NCI-H526 (cell line): ENCODE measurements around the gene HOXB6.

Experiments
- DNase-seq, 2 experiments: peaks; one replicate each; lab custom pipeline; 2025; lab: John Stamatoyannopoulos, UW

The HOXB6 gene

DNA sequence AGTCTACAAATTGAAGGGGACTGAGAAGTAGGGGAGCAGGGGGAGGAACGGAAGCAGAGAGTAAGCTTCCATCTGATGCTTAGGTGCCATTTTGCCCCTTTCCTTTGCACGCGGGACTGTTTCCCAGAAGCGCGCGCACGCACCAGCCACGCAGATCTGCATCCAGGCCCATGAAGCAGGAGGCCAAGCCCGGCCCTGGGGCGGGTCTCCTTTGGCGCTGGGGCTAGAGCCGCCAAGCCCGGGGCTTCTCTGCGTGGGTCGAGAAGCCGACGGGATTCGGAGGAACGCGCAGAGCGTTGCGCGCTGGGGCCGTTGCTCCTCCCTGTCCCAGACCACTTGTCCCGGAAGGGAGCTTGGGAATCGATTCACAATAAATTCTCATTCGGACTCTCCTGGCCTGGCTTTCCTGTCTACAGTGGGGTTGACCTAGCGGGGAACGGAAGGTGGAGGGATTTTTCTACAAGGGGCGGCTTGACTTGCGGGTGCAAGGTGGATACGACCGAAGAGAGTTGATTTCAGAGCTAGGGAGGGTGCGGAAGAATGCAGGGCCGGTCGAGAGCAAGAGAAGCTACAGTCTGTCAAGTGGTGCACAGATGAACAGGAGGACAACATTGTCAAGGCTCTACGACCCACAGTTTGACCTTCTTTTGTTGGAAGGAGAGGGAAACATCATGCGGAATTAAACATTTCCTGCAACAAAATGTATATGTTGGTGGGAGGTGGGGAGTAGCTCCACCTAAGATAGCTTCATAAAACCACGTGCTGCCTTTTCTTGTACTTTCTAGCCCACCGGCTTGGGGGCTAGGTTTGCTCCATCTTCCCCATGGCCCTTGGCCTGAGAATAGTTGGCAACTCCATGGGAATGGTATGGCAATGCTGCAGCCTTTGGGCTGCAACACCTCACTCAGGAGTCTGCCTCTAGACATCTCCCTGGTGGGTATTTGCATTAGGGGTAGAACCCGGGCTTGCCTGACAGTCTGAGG is 16.9 kb upstream of the HOXB6 start:
- no peak for DNase-seq

DNA sequence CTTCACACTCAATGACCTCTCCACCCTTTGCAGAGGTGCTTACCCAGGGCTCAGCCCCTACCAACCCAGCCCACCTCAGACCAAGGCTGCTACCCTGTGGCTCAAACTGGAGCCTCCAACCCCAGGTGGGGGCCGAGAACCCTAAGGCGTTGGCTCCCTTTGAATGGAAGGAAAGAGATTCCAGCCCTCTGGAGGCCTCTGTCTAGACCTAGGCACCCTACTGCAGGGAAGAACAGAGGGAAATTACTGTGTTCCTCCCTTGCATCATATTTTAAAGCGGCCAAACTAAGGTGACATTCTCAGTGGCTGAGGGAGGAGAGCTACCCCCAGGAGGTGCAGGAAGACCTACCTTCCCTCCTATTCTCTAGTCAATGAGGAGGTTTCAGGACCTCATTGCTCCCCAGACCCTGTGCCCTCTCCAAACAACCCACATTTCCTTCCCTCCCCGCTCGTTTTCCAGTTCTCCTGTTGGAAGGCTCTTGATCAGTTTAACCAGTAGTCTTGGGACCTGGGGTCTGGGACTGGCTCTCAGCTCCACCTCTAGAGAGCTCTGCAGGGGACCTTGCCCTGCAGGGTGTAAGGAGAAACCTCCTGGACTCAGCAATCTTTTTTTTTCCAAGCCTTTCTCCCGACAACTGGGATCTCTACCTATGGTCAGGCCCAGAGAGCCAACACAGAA is 15.8 kb upstream of the HOXB6 start:
- DNase-seq = no peak

DNA sequence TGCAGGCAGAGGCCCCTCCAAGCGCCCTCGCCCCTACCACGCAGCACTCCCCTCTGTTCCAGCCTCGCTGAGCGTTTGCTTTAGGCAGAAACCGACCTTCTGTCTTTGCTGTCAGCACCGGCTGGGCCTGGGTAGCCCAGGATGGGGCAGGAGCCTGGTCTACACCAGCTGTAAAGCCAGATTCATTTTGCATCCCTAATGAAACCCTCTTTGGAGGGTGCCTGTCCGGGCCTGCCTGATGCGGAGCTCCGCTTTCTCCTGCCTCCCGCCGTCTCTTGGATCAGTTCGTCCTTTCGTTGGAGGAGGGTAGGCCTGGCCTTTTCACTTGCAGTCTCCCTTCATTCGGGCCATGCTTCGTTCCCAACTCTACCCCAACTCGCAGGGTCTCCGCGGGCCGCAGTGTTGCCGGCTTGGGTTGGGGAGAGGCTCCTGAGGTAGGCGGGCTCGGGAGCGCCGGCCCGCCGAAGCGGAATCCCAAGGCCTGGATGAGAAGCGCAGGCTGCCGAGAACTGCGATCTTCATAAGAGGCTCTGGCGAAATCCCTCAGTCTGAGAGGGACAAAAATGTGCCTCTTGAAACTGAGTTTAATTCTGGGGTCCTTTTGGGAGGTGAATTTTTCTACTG is 15.2 kb upstream of the HOXB6 start:
- peak in 1 of 2 experiments; percentile 43 for DNase-seq

DNA sequence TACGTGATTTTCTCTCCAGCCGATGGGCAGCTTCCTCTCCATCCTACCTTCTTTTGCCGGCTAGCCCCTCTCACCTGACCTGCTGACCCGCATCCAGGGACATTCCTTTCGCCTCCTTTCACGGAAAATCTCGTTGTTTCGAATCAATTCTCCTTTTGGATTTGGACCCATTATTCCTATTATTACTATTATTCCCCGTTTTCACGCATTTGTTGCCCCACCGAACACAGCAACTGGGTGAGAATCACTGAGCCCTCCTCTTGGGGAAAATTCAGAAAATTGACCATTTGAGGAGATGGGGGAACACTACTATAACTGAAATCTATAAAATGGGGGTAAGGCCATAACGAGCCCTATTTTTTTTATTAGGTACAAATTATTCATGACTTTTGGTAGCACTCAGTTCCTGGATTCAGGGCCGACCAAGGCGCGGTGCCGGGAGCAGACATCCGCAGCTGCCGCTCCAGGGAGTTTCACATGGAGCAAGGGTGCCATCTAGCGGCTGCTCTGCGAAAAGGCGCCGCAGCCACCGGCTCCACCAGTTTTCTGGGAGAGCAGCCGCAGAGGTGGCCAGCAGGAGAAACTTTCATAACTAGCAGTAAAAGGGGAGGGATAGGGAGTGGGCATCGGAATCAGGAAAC is 13.6 kb upstream of the HOXB6 start:
- DNase-seq = peak; percentile 59 to 93

DNA sequence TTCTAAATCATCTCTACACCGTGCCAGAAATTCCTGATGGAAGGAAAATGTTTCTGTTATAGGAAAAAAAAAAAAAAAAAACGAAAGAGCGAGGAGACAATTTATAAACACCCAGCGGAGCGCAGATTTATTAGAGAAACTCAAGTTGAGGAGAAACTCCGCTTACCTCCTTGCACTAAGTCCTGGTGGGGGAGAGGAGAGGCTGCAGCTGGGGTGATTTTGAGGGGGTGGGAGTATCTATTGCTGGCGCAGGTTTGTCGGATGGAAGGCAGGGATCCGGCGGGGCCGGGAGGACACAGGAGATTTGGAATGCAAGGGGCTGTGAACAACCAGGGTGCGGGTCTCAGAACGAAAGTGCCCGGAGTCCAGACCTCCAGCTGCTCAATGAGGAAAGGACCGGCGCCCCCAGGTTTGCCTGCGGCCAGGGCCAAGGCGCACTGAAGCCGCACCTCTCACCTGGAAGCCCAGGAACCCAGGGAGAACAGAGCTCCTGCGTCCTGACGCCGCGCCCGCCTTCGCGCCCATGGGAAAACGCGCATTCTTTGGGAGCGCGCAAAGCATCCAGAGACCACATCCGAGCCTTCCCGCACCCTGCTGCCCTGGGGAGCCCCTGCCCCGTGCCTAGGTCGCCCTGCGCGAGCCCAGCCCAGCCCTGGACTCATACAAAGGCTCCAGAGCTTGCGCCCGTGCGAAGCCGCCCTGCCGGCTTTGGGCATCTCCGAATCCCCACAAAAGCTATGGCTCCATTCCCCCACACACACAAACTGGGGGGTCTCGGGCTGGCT is 12.9 kb upstream of the HOXB6 start:
- DNase-seq = peak in 1 of 2 experiments; percentile 43

DNA sequence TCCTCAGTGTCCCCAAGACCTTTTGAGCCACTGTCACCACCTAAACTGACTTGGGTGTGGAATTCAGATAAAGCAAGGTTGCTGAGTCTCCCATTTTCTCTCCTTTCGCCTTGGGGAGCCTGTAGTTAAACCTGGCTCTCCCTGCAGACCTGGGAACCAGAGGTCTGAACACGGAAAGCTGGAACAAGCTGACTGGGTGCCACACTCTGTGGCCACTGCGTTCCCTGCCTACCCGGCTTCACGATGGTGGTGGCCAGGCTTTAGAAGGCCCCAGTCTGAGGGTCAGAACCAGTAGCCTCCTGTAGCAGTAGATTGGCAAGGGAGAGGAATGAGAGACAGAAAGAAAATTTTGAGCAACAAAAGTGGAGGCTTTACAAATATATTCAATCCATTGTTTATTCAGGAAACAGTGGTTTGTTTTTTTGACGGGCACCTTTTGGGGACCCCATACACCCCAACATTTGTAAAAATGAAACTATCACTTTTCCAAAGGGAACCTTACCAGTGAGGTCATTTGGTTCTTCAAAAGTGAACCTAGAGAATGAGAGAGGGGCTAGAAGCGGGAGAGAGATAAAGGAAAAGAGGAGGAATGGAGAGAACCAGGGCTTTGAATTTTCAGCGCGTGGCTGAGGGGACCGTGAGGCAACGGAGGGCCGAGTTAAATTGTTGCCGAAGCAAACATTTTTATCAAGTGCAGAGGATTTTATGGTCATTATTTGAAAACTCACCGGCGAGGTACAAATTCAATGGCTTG is 12.1 kb upstream of the HOXB6 start:
- no peak for DNase-seq

DNA sequence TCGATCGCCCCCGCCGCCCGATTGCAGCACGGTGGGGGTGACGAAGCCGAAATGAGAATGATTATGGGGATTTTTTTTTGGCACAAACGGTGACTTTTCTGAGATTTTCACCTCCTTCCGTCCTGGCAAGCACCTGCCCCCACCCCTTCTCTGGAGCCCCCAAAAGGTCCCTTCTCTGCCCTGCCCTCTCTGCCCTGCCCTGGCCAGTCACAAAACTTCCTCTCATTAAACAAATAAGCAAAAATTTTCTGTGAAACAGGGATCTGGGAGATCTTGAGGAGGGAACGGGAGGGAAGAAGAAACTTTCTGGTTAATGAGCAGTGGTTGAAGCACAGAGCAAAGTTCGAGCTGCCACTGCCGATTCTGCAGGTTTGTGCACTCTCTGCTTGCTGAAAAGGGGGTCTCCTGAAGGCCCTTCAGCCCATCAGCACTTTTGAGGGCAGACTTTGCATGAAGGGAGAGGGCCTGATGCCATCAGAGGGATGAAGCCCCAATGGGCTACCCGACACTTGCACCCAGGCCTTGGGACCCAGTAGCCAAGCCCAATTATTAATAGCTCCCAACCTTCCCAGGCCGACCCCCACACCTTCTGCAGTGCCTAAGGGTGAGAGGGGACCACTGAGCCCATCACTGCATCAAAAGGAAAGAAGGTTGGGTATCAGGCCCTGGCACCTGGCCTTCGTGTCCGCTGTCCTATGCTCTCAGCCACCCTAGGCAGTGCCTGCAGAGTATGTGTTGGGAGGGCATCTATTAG is 11.4 kb upstream of the HOXB6 start:
- no peak for DNase-seq

DNA sequence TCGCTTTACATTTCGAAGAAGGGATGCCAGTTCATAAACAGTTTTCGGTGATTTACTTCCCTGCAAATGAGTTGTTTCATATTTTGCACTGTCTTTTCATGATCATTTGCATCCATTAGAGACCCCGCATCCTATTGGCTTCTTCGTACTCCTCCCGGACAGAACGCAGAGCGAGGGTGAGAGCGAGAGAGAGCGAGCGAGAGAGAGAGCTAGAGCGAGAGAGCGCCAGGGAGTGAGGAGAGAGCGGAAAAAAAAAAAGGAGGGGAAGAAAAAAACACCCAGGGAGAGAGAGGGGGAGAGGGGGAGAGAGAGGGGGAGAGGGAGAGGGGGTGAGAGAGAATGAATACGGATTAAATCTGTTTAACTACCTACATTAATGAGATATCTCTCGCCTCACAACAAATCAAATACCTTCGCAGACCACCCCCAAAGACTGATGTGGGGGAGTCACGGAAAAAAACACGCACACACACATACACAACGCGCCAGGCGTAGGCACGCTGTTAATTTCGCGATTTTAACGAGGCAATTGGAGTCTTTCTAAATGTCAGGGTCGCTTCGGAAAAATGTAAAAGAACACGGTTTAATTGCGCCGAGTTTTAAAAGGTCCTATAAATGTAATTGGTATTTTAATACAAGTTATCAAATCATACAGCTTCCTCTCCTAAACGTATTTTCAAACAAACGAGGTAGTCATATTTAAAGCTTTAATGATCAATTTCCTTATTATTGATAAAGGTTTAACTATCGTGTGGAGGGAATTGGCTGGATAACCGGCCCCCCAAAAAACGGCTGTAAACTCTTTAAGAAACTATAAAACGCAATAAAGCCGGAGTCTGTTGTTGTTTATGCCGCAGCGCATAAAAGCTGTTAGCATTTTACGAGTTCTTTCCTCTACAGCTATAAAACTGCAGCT is 10.5 kb upstream of the HOXB6 start, which contains the start of gene HOXB8:
TSS of gene HOXB8 (minus strand) at position 246 of the 916 bp plus-strand sequence. CDS start 588 bp downstream, outside the sequence.
- no peak for DNase-seq

DNA sequence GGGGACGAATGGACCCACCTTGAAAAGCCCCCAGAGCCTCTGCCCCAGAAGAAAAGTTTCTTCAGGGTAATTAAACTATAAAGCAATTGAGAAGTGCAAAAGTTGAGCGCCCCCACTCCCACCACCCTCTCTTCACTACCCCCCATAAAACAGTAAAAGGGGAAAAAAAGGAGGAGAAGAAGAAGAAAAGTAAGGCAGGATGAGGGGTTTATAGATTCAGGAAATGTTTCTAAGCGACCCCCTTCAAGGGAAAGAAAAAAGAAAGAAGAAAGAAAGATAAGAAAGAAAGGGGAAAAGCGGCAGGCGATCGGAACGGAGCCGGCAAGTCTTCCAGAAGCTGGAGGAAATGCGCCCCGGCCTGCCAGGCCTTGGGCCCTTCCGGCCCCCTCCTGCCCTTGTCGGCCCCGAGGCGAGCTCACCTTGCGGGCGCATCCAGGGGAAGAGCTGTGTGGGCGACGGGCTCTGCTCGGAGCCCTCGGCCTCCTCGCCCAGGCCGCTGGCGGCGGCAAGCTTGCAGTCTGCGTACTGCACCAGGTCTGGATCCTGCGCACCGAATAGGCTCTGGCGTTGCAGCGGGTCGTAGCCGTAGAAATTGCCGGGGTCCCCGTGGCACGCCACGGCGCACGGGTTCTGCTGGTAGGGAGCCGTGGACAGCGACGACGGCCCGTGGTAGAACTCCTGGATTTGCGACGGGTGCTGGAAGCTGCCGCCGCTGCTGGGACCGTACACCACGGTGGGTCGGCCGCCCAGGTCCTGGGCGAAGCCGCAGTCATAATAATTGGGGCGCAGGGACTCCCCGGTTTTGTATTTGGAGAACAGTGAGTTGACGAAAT is 9.3 kb upstream of the HOXB6 start:
- DNase-seq = peak in 1 of 2 experiments; percentile 79

DNA sequence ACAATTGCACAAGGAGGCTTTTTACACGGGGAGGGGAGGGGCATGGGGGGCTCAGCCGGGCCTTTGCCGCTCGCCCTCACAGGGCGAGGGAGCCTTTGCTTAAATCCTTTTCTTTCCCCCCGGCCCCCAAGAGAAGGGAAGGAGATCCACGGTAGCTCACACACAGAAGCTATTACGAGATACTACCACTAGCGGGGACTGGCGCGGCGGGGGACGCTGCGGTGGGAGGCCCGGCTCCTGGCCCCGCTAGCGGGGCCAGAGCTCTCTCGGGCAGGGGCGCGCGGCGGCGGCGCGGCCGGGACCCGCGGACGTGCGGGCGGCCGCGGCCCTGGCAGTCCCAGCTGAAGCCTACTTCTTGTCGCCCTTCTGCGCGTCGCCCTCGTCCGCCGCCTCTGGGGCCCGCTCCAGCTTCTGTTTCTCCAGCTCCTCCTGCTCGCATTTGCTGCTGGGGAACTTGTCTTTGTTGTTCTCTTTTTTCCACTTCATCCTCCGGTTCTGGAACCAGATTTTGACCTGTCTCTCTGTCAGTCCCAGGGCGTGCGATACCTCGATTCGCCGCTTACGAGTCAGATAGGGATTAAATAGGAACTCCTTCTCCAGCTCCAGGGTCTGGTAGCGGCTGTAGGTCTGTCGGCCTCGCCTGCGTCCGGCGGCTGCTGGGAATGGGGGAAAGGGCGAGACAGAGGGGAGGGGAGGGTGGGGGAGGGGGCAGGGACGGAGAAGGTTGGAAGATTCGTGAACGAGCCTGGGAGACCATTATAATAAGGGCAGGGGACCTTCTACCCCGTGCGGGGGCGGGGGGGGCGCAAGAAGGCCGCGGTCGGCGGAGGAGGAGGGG is 8.3 kb upstream of the HOXB6 start:
- DNase-seq = peak in 1 of 2 experiments; percentile 74

DNA sequence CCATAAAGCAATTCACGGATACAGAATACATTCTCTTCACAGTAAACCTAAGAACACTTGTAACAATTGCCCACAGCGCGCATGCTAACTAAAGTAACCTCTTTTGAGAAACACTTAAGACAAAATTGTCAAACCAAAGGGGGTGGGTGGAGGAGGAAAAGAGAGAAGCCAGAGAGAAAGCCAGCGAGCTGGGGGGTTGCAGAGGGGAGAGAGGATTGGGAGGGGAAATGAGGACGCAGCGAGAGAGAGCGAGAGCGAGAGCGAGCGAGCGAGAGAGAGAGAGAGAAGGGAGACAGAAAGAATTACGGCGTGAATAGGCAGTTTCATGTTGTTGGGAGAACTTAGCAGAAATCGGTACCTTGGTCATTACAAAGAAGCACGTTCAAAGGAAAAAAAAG is 7.7 kb upstream of the HOXB6 start:
- DNase-seq = peak in 1 of 2 experiments; percentile 49

DNA sequence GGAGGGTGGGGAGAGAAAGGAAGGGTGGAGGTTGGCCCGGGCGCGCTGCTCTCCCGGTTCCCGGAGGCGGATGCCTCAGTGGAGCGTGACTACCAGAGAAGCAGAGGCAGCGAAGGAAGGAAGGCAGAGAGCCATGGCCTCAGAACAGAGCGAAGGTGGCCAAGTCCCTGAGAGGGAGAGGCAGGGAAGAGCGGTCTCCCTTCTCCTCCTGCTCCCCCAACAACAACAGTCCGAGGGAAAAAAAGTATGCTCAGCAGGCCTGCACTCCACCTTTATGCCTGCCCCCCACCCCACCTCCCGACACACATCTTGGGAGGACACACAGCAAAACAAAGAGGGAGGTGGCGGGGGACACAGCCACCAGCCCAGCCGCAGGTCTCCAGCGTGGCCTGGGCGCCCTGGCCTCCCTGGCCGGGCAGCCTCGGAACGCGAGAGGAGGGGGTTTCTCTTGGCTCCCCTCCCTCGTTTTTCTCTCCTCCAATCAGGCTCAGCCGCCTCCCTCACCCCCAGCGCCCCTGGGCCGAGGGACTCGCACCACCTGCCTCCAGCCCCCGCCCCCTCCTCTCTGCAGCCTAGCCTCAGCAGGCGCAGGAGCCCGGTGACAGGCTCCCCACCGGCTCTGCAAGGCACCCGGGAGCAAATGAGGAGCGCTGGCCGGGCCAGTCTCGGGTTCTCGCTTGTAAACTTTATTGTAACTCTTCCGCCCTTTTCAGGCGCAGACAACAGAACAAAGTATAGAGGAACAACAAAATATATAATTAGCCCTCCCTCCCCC is 7.1 kb upstream of the HOXB6 start:
- DNase-seq = peak in 1 of 2 experiments; percentile 48

DNA sequence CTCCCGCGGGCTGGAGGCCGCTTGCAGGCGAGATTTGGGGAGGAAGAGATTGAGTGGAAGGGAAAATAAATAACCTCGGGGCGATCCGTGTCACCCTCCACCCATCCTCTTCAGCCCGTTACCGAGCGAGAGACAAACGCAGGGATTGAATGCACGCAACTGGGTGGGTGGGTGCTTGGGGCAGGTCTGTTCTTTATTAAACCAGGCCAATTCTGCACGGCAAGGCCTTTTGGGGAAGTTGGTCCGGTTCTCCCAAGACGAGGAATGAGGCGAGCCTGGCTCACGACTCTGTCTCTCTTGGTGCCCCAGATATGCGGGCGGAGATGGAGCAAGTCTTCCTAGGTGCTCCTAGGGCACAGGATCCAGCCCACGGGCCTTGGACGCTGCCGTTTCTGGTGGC is 6.4 kb upstream of the HOXB6 start:
- DNase-seq = peak in 1 of 2 experiments; percentile 41

DNA sequence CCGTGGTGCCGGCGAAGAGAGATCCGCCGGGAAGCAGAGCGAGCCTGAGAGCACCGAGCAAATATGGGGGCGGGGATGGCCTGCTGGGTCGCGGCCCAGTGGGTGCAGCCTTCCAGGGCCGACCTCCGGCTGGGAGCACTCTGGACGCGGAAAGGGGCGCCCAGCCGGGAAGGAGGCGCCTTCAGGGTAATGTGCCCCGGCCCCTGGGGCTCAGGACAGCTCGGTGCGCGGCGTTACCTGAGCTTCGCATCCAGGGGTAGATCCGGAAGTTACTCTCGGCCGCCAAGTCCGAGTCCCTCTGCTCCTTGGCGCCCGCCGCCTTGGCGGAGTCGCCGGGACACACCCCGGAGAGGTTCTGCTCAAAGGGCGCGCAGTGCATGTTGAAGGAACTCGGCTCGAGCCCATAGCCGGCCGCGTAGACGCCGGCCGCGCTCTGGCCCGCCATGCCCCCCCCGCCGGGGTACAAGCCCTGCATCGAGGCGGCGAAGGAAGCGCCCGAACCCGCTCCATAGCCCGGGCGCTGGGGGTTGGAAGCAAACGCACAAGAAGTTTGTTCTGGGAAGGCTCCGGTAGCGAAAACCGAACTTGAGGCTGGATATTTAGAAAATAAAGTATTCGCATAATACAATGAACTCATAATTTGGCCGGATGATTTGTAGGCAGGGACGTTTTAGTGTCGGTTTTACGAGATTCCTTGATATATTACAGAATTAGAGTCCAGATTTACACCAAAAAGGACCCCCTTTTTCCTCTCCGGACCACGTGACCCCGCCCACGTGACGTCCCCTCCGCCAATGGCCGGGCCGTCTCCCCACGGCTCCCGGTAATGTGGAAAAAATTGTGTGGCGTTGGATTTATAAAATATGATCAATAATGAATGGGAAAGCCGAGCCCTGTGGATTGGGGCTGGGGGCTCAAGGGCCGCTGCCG is 5.8 kb upstream of the HOXB6 start, which contains the start of gene HOXB7:
TSS of gene HOXB7 (minus strand) at position 736 of the 930 bp plus-strand sequence. CDS start at position 637, 99 bp downstream.
- peak in 1 of 2 experiments; percentile 69 for DNase-seq
